SK-N-DZ (cell line): Measurements from ENCODE around the gene NRG3.
"Not testable (repeated sequence)": the region's sequence is repeated elsewhere in the genome, so short reads cannot be mapped to it uniquely, and the experiment has no call there.

ENCODE experiments used
- DNase-seq: peaks from one replicate; pipeline ENCODE4 v3.0.0-alpha.2; 2015; ENCODE audit warnings: low spot score

NRG3 gene

DNA sequence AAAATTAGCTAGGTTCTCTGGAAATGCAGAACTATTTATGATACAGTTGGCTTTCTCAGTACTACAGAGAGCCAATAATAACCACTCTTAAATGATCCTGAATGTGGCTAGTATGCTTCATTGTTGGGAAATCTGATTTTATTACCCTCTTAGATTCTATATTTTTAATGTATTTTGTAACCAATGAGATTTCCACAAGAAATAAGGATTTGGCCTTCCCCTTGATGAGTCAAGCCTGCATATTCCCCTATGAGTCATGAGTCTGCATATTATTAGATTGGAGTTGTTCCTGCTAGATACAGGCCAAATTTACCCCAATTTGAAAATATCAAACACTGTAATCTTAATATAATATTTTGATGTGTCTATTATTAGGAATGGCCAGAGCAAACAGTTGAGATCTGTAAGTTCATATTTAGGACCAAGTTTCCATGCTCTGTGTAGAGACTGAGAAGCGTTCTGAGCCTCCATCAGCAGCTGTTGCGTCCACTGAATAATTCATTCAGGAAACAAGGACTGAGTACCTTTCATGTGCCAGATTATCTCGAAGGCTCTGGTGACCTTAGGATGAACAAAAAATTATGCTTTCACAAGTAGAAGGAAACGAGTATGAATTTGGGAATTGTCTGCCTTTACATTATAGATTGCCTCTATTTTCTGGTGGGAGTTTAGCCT, 793.4 kb downstream of the NRG3 start:
- DNase-seq, result no peak

- no peak for DNase-seq
These were observed 799.0 kb downstream of the NRG3 start for GRCh38 chr10:82674036-82674435.

GRCh38 chr10:82677932-82678331, 802.9 kb downstream of the NRG3 start:
- DNase-seq, result not testable (repeated sequence)

GRCh38 chr10:82678451-82678850, 803.5 kb downstream of the NRG3 start:
- DNase-seq, result not testable (repeated sequence)

GRCh38 chr10:82680608-82681007, 805.6 kb downstream of the NRG3 start:
- peak; percentile 22 for DNase-seq

- peak; percentile 32 for DNase-seq
These were observed 809.0 kb downstream of the NRG3 start for GRCh38 chr10:82683945-82684344.

DNA sequence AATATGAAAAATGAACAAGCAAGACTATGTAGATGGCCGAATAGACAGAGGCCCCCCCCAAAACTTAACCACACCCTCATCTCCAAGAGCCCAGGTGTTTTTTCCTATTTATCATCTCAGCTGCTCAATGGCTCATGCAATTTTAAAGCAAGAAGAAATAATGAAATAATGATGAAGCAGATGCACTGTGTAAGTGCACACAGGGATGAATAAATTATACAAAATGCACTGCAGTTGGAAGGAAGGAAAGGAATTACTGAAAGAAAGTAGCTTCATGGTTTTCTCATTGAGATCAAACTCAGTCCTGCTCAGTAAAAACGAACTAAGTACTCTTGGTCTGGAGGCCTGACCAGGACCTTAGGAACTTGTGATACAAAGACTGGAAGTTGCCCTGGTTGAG, 810.1 kb downstream of the NRG3 start:
- DNase-seq, result no peak

DNA sequence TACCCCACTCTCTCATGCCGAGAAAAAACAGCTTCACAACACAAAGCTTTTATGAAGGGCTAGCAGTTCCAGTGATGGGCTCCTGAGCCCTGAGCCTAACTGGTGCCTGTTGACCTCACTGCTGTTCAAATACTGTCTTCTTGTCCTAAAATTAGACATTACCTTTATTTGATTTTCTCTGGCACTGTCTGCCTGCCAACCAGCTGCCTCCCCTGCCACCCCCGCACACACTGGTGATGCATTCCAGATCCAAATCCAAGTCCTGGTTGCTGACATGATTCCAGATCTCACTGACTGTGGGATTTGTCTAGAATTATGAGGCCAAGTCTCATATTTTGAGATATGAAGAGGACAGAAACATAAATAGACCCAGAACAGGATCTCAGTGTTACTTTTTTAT, 816.2 kb downstream of the NRG3 start:
- peak; percentile 65 for DNase-seq

GRCh38 chr10:82692458-82692857, 817.5 kb downstream of the NRG3 start:
- no peak for DNase-seq

DNA sequence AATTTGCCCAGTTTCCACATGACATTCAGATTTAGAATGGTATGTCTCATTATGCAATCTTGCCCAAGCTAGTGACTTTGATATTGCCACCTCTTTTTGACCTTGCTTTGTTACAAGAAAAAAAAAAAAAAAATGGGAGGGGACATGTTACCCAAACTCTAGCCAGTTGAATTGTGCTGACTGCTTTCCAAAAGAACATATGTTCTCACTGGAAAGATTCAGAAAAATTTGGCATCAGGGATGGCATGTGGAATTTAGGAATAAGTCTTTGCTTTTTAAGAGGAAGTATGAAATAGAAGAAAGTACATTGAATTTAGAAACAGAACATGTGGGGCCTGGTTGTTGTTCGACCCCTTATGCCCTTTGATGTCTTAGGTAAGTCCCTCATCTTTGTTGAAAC, 846.8 kb downstream of the NRG3 start:
- DNase-seq, result no peak

- no peak for DNase-seq
These were observed 847.3 kb downstream of the NRG3 start for GRCh38 chr10:82722273-82722672.

DNA sequence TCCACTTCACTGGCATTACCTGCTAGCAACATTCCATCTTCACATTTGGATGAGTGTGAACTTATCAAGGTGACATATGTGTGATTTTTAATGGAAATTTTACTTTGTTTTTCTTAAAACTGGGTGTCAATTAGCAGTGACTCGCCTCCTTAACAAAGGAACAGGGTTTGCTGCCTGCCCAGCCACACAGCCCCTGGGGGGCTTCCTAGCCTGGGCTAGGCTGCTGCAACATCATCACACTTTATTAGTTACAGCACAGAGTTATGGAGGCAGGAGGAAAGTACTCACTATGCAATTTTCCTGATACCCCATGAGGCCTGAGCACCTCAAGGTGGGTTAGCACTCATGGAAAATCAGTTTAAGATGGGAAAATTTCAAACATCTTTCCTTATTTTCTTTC, 861.3 kb downstream of the NRG3 start:
- no peak for DNase-seq

- no peak for DNase-seq
These were observed 862.6 kb downstream of the NRG3 start for GRCh38 chr10:82737549-82737948.

- DNase-seq, result no peak
These were observed 863.6 kb downstream of the NRG3 start for GRCh38 chr10:82738592-82738991.

- no peak for DNase-seq
These were observed 867.5 kb downstream of the NRG3 start for GRCh38 chr10:82742478-82742877.

- DNase-seq, result no peak
These were observed 867.9 kb downstream of the NRG3 start for GRCh38 chr10:82742898-82743297.

DNA sequence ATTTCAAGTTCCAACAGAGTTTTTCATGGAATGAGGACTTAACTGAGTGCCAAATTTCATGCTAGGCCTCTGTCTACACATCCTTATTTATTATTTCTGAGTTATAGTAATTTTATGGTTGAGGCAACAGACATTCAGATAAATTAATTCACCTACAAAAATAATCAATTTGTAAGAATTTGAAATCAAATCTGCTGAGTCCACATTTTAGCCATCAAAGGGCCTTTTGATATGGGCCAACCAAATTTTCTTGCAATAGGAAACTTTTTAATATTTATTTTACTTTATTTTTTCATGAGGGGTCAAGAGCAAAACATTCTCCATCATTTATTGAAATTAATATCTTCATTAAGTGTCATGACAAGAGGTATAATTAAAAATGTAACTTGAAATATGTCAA, 875.5 kb downstream of the NRG3 start:
- DNase-seq, result no peak

DNA sequence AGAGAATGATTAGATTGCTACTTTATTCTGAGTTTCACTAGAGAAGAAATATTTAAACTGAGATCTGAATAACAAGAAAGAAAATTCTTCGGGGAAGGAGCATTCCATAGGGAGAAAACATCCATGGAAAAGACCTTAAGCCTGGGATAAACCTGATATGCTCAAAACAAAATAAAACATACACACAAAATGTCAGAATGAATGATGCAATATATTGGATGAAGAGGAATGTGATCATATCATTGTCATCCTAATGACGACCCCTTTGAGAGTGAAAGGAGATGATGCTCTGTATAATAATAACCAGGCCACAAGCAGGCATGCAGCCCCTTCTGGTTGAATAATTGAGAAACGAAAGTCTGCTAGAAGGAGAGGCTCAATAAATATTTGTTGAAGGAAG, 882.4 kb downstream of the NRG3 start:
- DNase-seq, result peak; percentile 17

GRCh38 chr10:82757901-82758300, 882.9 kb downstream of the NRG3 start:
- DNase-seq, result peak; percentile 52

DNA sequence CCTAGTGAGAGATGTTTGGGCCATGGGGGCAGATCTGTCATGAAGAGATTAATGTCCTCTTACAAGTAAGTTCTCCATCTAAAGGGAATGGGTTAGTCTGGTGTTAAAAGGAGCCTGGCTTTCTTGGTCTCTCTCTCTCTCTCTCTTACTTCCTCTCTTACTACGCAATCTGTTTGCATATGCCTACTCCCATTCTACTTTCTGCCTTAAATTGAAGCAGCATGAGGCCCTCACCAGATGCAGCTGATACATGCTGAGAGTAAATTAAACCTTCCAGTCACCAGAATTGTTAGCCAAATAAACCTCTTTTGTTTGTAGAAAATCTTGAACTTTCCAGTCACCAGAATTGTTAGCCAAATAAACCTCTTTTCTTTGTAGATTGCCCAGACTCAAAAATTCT, 884.1 kb downstream of the NRG3 start:
- no peak for DNase-seq

- no peak for DNase-seq
These were observed 887.6 kb downstream of the NRG3 start for GRCh38 chr10:82762641-82763040.

- no peak for DNase-seq
These were observed 893.0 kb downstream of the NRG3 start for GRCh38 chr10:82768040-82768439.

DNA sequence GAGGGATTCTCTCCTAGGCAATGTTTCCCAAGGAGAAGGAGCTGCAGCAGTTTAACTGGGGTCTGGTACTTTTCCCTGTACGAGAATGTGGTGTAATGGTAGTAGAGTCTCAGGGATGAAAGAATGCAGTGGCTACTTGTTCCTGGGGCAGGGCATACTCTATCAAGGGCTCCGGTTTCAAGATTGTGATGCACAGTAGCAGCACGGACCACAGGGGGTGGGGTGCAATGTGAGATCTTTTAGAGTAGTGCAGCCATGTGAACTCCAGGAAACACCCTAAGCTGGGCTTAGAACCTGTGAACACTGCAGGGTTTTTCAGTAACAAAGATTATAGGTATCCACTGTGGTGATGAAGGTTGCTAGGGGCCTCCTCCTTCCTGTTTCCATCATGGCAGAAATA, 903.9 kb downstream of the NRG3 start:
- DNase-seq, result no peak

GRCh38 chr10:82796510-82796909, 921.5 kb downstream of the NRG3 start:
- DNase-seq, result peak; percentile 14
